T-helper 17 cell (primary cell): ENCODE data around the gene ECT2L. TPM values are rescaled to one million over a fixed set of nuclear protein-coding genes. Genes with fewer than 3 reads are reported as not detected.
A peak's percentile ranks its signal among the peaks of the same experiment; 100 is the strongest.

Experiments used
- ATAC-seq: fragments of 150-1000 bp; cut with Tn5 transposase; 2 replicates; pipeline ENCODE4 v1.10.0; 2021; ENCODE audit warnings: mild to moderate bottlenecking, moderate library complexity
- DNase-seq, 3 donors: peaks; one replicate each; pipeline versions ENCODE4 v3.0.0 to v3.0.0-alpha.2; 2020 to 2021
- H3K9me3 ChIP-seq: one replicate; pipeline ENCODE4 v1.7.0; 2013; ENCODE audit warnings: low read length, mild to moderate bottlenecking; ENCODE audit not compliant: control insufficient read depth, poor library complexity, severe bottlenecking
- H3K27ac Mint-ChIP-seq: one replicate; pipeline ENCODE4 v1.8.0; 2022; ENCODE audit warnings: mild to moderate bottlenecking, moderate library complexity, mixed read lengths
- H3K27me3 Mint-ChIP-seq: one replicate; pipeline ENCODE4 v1.8.0; 2022; ENCODE audit warnings: mixed read lengths
- H3K36me3 Mint-ChIP-seq: one replicate; pipeline ENCODE4 v1.8.0; 2022; ENCODE audit warnings: low read depth, mixed read lengths
- H3K4me1 Mint-ChIP-seq: one replicate; pipeline ENCODE4 v1.8.0; 2022; ENCODE audit warnings: mild to moderate bottlenecking, mixed read lengths
- H3K4me3 Mint-ChIP-seq: one replicate; pipeline ENCODE4 v1.8.0; 2022; ENCODE audit warnings: mild to moderate bottlenecking, moderate library complexity, mixed read lengths
- total RNA-seq, 4 donors: library from RNA in 2 of 4; stranded (reverse) in 2 of 4; gene quantifications; one replicate each; pipeline ENCODE4 v1.2.3 and lab custom pipeline; 2022 to 2026

Gene ECT2L
- total RNA-seq, 2 donors from 2014 or later: not detected

GRCh38 chr6:138944412-138944811 is 148.5 kb downstream of the ECT2L start:
- no peaks in the 10 kb centered on the region for H3K27me3 Mint-ChIP-seq
- DNase-seq (peak in 2 of 3 donors; percentile 22 to 26), ATAC-seq (peak; percentile 94)
- no peaks in the 10 kb centered on the region for H3K9me3 ChIP-seq
- peaks cover 11% of the 10 kb centered on the region for H3K4me1 Mint-ChIP-seq
- H3K27ac Mint-ChIP-seq: peak overlapping the region; percentile 91
- no peak overlapping the region for H3K4me3 Mint-ChIP-seq
- peaks cover 2% of the 10 kb centered on the region for H3K36me3 Mint-ChIP-seq

GRCh38 chr6:138945354-138945753 is 149.5 kb downstream of the ECT2L start:
- H3K27me3 Mint-ChIP-seq: no peaks in the 10 kb centered on the region
- peaks cover 2% of the 10 kb centered on the region for H3K36me3 Mint-ChIP-seq
- no peaks in the 10 kb centered on the region for H3K9me3 ChIP-seq
- no peak overlapping the region for H3K4me3 Mint-ChIP-seq
- ATAC-seq: no peak
- DNase-seq: no peak
- H3K27ac Mint-ChIP-seq: peak overlapping the region; percentile 91
- H3K4me1 Mint-ChIP-seq: peaks cover 13% of the 10 kb centered on the region

- peaks cover 14% of the 10 kb centered on the region for H3K4me1 Mint-ChIP-seq
- DNase-seq: no peak
- peaks cover 2% of the 10 kb centered on the region for H3K36me3 Mint-ChIP-seq
- no peak overlapping the region for H3K4me3 Mint-ChIP-seq
- no peaks in the 10 kb centered on the region for H3K9me3 ChIP-seq
- peak overlapping the region; percentile 91 for H3K27ac Mint-ChIP-seq
- ATAC-seq: no peak
- H3K27me3 Mint-ChIP-seq: no peaks in the 10 kb centered on the region
These were observed 152.1 kb downstream of the ECT2L start for GRCh38 chr6:138948004-138948403.

GRCh38 chr6:138948546-138949179 is 152.8 kb downstream of the ECT2L start:
- Mint-ChIP-seq H3K4me1 (peaks cover 21% of the 10 kb centered on the region), H3K36me3 (peaks cover 2% of the 10 kb centered on the region), H3K4me3 (peak overlapping the region; percentile 2), H3K27me3 (no peaks in the 10 kb centered on the region), H3K27ac (peak overlapping the region; percentile 91)
- ATAC-seq: no peak
- H3K9me3 ChIP-seq: no peaks in the 10 kb centered on the region
- no peak for DNase-seq

GRCh38 chr6:138953451-138953850 is 157.6 kb downstream of the ECT2L start:
- no peak for DNase-seq
- Mint-ChIP-seq H3K27ac (peak overlapping the region; percentile 57), H3K36me3 (no peaks in the 10 kb centered on the region), H3K4me3 (no peak overlapping the region), H3K27me3 (no peaks in the 10 kb centered on the region), H3K4me1 (peaks cover 43% of the 10 kb centered on the region)
- H3K9me3 ChIP-seq: no peaks in the 10 kb centered on the region
- ATAC-seq: no peak

Other genes starting within 250 kb of the ECT2L start
- gene CCDC28A, start 22.3 kb upstream of the ECT2L start, total RNA-seq: 10 to 100 TPM; 21.3 to 26.2 TPM
- 10 to 100 TPM; 73.4 to 88.6 TPM for gene REPS1, start 192.2 kb downstream of the ECT2L start, total RNA-seq
- 10 to 100 TPM; 46.0 to 64.4 TPM for gene ABRACL, start 232.7 kb downstream of the ECT2L start, total RNA-seq